ENCODE data around the gene CREB3.

CREB3 gene

GRCh38 chr9:35702696-35703095 is 29.8 kb upstream of the CREB3 start:
- no peak for DNase-seq

DNA sequence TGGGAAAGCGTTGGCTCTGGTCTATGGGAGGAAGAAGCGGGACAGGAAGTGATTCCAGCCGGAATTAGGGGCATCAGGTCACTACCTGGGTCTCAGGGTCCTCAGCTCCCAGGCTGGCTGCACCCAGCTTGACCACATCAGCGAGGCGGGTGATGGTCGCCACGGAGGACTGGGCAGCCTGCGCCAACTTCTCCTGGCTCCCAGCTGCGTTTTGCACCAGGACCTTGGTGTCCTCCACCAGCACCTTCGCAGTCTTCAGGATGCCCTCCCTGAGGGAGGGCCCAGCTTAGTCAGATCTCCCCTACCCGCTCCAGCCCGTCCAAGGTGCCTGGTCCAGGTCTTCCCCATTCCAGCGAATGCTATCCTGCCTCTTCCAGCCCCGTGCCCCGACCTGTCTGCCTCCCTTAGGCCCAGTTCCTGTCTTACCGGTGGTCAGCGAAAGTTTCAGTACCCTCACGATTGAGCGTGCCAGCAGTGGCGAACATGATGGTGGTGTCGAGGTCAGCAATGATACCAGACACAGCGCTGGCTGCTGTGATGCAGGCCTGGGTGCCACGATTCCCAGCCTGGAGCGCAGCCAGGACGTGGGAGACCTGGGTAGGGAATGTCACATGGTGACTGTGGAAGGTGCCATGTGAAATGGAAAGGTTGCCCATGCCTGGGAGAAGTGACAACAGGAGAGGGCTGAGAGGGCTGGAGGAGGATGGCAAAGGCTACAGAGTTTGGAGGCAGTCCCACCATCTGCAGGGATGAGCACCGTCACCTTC is 28.4 kb upstream of the CREB3 start:
- DNase-seq: no peak

DNA sequence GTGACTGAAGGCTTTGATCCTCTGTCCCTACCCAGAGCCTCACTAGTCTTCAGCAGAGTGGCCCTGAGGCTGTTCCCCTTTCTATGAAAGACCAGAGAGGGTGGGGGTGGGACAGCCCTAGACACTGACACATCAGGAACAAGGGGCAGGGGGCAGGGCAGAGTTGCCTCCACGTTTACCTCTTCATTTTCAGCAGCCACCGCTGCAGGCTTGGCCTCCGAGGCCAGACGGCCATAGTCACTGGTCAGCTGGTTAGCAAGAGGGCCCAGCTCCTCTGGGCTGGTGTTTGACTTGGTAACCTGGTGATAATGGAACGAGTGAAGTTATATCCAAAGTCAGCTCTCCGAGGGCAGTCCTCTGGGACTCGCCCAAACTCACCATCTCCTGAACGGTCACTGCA is 27.1 kb upstream of the CREB3 start:
- no peak for DNase-seq

DNA sequence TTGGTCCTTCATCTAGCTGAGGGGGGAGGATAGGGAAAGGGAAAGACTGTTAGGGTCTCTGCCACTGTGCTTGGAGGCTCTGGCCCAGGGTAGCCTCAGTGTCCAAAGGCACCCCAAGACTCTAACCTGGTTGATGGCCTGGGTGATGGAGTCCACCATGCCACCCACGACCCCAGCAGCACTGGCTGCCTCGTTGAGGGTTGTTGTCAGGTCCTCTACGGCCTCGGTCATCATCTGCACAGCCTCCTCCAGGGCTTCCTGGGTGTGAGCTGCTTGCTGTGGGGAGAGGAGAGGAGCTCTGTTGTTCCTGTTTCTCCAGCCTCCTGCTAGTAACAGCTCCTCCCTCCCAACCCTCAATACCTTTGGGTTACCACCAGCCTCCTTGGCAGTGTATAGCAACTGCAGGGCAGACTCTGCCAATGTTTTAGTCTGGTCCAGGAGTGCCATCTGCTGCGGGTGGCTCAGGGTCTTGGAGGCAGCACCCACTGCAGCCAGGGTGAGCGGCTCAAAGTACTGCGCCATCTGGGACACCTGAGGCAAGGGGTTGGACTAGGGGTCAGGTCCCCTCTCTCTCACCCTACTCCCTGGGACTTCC is 26.5 kb upstream of the CREB3 start:
- no peak for DNase-seq

DNA sequence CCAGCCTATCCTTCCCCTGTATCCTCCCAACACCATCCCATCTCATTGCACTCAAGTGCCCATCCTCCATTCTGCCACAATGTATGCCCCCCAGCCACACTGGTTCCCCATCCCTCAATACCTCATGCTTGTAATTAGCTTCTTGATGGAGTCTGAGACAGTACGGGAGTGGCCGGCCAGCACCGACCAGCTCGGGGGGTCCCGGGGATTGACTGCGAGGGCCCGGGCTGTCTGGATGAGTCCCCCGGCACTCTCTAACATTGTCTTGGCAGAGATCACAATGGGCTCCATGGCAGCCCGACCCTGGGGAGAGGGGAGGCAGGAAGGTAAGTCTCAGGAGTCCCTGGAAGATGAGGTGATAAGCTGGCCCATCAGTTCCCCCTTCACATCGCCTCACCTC is 25.5 kb upstream of the CREB3 start:
- no peak for DNase-seq

GRCh38 chr9:35708146-35708545 is 24.3 kb upstream of the CREB3 start:
- DNase-seq: no peak

- no peak for DNase-seq
These were observed 21.5 kb upstream of the CREB3 start for GRCh38 chr9:35710818-35711500.

DNA sequence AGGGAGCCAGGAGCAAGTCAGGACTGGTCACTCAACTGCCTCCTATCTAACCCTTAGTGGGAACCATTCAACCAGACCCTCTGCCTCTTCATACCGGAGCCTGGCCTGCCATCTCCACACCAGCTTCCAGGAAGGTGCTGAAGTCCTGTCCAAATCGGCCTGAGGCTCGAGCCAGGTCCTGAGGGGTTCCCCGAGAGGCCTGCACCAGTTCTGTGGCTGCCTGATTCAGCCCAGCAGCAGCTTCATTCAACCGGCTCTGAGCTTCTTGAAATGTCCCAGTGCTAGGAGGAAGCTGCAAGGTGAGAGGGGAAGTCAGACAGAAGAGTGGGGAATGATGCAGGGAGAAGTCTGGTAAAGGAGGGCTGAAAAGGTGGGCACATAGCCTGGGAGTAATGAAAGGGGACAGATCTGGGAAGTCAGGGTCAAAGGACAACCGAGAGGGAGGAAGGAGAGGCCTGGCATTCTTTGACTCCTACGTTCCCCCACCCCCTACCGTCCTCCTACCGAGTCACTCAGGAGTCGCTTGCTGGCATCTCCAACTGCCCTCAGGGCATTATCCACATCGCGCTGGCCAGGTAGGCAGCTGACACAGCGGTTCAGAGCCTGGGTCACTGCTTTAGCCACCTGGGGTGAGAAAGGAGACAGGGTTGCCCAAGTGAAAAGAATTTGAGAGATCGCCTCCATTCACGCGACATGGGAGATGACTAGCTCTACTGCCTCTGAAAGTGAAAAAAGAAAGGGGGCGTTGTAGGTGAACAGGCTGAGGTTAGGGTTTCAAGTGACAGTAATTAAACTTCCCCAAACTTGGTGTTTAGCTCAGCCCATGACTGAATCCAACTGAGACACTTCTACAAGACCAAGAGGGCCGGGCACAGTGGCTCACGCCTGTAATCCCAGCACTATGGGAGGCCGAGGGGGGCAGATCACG is 20.7 kb upstream of the CREB3 start:
- DNase-seq: no peak

DNA sequence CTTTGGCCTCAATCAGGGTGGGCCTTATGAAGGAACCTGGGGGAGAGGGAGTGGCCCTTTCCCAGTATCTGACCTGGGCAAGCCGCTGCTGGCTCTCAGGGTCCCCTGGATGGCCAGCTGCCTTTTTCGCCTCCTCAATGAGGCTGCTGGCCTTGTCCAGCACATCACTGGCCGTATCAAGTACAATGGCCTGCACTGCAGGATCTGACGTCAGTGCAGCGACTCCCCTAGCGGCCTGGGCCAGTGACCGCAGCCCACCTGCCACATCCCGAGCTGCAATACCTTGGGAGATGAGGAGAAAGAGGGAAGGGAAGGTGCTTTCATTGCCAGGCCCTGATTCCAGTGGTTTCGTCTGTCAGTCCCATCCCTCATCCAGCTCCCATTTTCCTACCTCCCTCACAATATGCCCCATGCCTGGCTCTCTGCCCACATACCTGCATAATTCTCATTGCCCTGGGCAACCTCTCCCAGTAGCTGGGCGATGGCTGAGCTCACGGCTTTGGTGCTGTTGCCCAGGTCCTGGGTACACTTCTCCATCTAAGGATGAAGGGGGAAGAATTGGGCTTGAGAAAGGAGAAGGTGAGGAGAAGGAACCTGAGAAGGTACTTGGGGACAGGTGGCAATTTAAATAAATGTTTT is 19.6 kb upstream of the CREB3 start:
- DNase-seq: no peak

DNA sequence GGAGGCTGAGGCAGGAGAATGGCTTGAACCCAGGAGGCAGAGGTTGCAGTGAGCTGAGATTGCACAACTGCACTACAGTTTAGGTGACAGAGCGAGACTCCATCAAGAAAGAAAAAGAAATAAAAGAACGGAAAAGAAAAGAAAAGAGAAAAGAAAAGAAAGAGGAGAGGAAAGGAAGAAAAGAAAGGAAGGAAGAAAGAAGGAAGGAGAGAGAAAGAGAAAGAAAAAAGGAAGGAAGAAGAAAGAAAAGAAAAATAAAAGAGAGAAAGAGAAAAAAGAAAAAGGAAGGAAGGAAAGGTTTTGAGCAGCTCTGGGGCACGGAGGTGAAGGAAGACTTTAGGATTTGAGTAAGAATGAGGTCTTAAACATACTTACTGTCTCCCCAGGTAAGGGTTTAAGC is 18.9 kb upstream of the CREB3 start:
- no peak for DNase-seq

DNA sequence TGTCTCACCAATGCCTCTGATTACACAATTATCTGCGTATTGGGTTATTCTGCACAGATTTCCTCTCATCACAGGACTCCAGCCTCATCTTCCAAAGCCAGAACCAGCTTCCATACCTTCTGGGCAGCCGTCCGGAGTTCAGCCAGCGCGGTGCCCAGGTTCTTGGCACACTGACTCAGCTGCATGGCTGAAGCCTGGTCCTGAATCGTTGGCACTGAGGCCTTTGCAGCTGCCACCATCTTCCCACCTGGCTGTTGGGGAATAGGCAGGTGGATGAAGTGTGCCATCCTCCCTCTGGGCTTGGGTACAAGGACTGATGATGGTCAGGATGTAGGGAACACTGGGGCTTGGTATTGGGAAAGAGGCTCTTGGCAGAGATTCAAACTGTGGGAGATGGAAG is 18.3 kb upstream of the CREB3 start:
- no peak for DNase-seq

DNA sequence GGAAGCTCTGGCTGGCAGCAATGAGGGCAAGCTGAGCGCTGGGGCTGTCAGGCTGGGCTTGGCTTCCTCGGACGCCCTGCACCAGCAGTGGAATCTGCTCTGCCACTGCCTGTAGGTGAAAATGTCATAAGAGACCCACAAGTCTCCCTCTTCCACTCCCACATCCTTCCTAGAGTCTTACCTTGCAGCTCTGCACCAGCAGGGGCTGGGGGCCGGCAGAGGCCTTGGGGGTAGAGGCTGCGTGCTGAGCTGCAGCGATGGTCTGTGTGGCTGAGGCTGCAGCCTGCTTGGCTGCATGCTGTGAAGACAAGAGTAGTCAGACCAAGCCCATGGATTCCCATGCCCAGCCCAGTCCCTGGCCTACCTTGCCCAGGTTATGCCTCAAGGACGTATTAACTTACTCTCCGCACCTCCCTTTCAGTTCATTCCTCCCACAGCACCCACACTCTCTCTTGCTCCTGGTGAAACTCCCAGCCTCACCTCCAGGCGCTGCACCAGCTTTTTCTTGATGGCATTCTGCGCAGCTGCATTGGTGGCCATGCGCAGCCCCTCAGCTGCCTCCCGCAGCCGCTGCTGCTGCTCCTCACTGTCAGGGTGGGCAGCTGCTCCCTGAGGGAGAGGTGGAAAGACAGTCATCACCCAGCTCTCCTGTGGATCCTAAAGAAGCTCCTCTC is 17.8 kb upstream of the CREB3 start:
- no peak for DNase-seq

DNA sequence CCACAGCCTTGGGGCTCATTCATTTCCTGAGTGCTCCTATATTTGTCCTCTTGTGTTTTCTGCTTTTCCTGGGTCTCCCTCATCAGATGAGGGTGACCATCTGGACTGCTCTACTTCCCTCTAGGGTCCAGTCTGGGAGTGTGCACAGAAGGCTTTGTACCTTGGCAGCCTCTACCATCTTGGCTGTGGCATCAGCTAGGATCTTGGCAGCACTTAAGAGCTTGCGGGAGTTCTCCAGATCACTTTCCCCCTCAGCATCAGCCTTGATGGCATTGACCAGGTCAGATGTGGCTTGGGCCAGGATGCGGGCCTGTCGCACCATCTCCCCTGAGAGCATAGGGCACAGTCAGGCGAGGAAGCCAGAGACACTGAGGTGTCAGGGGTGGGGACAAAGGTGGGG is 16.2 kb upstream of the CREB3 start:
- DNase-seq: no peak

DNA sequence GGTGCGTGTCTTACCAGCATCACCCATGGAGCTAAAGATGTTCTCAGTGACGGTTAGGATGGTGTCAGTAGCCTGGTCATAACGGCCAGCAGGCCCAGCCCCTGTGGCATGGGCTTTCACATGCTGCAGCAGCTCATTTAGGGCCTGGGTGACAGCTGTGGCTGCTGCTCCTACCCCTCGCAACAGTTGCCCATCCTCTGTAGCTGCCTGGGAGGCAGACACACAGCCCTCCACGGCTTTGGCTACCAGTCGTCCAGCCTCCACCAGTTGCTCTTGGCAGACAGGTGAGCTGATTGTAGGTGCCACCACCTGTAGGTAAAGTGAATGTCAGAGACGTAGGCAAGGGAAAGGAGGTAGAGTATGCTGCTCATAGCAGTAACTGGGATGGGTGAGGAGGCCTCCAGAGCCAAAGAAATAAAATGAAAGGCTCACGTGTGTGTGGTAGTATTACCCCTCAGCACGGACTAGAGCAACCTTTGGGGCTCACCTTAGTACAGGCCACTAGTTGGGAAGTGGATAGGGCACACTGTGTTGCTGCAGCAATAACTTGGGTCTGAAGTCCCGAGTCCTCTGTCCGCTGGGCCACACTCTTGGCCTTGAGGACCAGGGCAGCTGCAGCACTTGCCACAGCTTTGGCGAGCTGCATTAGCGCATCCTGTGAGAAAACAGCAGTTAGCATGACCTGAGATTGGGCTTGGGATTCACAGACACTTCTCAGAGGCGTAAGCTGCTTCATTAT is 15.2 kb upstream of the CREB3 start:
- DNase-seq: no peak

DNA sequence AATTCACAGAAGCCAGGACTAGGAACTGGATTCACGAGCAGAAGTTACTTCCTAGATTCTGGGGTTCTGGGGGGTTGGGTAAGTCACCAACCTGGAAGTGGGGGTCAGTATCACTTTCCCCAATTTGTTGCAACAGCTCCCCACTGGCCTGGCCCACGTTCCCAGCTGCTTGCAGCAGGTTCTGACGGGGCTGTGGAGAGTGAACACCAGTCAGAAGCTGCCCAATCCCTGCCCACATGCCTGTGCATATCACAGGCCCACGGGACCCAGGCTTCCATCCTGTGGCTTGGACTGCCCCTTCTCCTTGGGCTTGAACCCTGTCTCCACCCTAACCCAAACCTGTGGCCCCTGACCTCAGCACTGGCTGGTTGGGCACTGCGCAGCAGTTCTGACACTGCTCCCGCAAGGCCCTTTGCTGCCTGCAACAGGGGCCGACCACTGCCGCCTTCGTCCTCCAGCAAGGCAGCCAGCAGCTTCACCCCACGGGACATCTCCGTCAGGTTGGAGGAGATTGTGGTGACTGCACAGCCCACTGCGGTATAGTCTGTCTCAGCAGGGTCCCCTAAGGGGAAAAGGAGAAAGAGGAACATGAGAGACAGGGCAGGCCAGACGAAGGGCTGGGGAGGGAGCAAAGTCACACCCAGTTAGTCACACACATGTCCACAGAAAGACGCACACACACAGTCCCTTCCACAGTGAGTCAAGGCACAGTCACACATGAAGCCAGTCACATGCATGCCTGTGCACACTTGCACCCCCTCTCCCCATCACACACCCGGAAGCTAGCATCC is 13.6 kb upstream of the CREB3 start:
- DNase-seq: no peak

- DNase-seq: no peak
These were observed 12.9 kb upstream of the CREB3 start for GRCh38 chr9:35719546-35719945.

- DNase-seq: no peak
These were observed 9.0 kb upstream of the CREB3 start for GRCh38 chr9:35723426-35723825.

DNA sequence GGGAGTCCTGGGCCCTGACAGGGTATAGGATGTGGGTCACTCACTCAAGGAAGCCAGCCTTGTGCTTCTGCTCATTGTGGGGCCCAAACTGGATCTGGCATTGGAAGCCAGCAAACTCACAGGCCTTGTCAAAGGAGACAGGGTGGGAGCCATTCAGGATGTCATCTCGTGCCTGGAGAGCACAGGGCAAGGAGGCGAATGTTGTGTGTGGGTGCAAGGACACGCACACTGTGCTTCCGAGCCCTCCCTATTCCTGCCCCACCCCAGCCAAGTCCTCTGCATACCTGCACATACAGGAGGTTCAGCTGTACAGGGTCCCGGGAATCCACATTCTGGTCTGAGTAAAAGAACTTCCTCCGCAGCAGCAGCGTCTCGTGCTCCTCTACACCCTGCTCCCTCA is 8.6 kb upstream of the CREB3 start:
- DNase-seq: no peak

- DNase-seq: no peak
These were observed 7.1 kb upstream of the CREB3 start for GRCh38 chr9:35725362-35725761.

GRCh38 chr9:35726931-35727330 is 5.5 kb upstream of the CREB3 start:
- peak; percentile 38 for DNase-seq

DNA sequence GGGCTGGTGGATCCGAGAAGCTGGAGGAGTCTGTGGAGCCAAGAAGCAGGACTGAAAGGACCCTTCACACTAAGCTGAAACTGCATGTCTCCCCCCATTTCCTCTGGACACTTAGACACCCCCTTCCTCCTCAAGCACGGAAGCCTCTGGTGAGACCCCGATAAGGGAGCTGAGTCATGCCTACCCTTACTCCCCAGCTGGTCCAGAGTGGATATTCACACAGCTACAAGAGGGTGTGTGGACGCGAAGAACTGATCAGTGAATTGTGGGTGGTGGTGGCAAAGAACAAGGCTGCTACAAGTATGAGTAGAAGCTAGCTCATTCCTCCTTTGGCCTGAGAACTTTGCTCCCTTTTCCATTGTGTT is 4.8 kb upstream of the CREB3 start:
- no peak for DNase-seq
